GM21360 (cell line): ENCODE data around the gene SLC24A4.
"Not testable (repeated sequence)": the region's sequence is repeated elsewhere in the genome, so short reads cannot be mapped to it uniquely, and the experiment has no call there.

Source experiments
- ATAC-seq: cut with Tn5 transposase; IDR thresholded peaks from one replicate; pipeline ENCODE4 v1.9.1; 2021; ENCODE audit warnings: mild to moderate bottlenecking, moderate library complexity; ENCODE audit not compliant: unreplicated experiment

Gene SLC24A4

GRCh38 chr14:92400579-92401444 is 77.8 kb downstream of the SLC24A4 start:
- ATAC-seq: no peak

- ATAC-seq: no peak
Measured at GRCh38 chr14:92401561-92401960, 78.6 kb downstream of the SLC24A4 start.

GRCh38 chr14:92402500-92402899 is 79.5 kb downstream of the SLC24A4 start:
- ATAC-seq: not testable (repeated sequence)

- ATAC-seq: no peak
Measured at GRCh38 chr14:92404018-92404417, 81.1 kb downstream of the SLC24A4 start.

- no peak for ATAC-seq
Measured at GRCh38 chr14:92404421-92404820, 81.5 kb downstream of the SLC24A4 start.

GRCh38 chr14:92404938-92405337 is 82.0 kb downstream of the SLC24A4 start:
- ATAC-seq: no peak

GRCh38 chr14:92407410-92407809 is 84.4 kb downstream of the SLC24A4 start:
- ATAC-seq: no peak

- ATAC-seq: no peak
Measured at GRCh38 chr14:92409043-92409442, 86.1 kb downstream of the SLC24A4 start.

GRCh38 chr14:92411135-92411534 is 88.2 kb downstream of the SLC24A4 start:
- ATAC-seq: no peak

- no peak for ATAC-seq
Measured at GRCh38 chr14:92411941-92412340, 89.0 kb downstream of the SLC24A4 start.

- ATAC-seq: no peak
Measured at GRCh38 chr14:92412912-92413311, 89.9 kb downstream of the SLC24A4 start.

- ATAC-seq: no peak
Measured at GRCh38 chr14:92413379-92413778, 90.4 kb downstream of the SLC24A4 start.

- no peak for ATAC-seq
Measured at GRCh38 chr14:92414690-92415445, 91.9 kb downstream of the SLC24A4 start.

GRCh38 chr14:92415969-92416368 is 93.0 kb downstream of the SLC24A4 start:
- ATAC-seq: no peak

GRCh38 chr14:92416544-92416943 is 93.6 kb downstream of the SLC24A4 start:
- no peak for ATAC-seq

- no peak for ATAC-seq
Measured at GRCh38 chr14:92417759-92418158, 94.8 kb downstream of the SLC24A4 start.

- no peak for ATAC-seq
Measured at GRCh38 chr14:92421751-92422150, 98.8 kb downstream of the SLC24A4 start.

GRCh38 chr14:92425101-92425500 is 102.1 kb downstream of the SLC24A4 start:
- ATAC-seq: no peak

- no peak for ATAC-seq
Measured at GRCh38 chr14:92426237-92426636, 103.3 kb downstream of the SLC24A4 start.

GRCh38 chr14:92427096-92427495 is 104.1 kb downstream of the SLC24A4 start:
- ATAC-seq: no peak

GRCh38 chr14:92430686-92431085 is 107.7 kb downstream of the SLC24A4 start:
- no peak for ATAC-seq

GRCh38 chr14:92431199-92431725 is 108.3 kb downstream of the SLC24A4 start:
- no peak for ATAC-seq
